ENCODE measurements around the gene ANKRD50. TPM values are rescaled to one million over a fixed set of nuclear protein-coding genes. Genes with fewer than 3 reads are reported as not detected.

The ANKRD50 gene
- total and polyA plus RNA-seq, 3 donors from 2014 or later, result 26.8 to 43.6 (median 33.2) TPM

DNA sequence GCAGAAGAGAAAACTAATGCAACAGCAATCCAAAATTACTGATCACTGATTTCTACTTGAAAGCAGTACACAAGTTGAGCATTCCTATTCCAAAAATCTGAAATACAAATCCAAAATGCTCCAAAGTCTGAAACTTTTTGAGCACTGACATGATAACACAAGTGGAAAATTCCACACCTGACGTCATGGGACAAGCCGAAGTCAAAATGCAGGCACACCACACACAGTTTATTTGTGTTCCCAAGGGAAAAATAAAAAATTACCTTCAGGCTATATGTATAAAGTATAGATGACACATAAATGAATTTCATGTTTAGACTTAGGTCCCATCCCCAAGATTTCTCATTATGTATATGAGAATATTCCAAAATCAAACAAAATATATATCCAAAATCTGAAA, 20.7 kb downstream of the ANKRD50 start:
- Histone ChIP-seq H3K27me3 (no peaks in the 10 kb centered on the region), H3K27ac (no peak overlapping the region), H3K4me1 (no peaks in the 10 kb centered on the region), H3K9me3 (no peaks in the 10 kb centered on the region), H3K4me3 (no peak overlapping the region), H3K36me3 (ENCODE audit: low read depth, missing control alignments) (no peaks in the 10 kb centered on the region)
- intact Hi-C loops (cut with DNase I; ENCODE audit: low total_unique reads), result no loop called here
- WGBS, 2 donors, result 78 to 89% methylated on average over 2 of the region's 2 CpGs
- DNase-seq, result no peak
- TF ChIP-seq, protein P1, sequence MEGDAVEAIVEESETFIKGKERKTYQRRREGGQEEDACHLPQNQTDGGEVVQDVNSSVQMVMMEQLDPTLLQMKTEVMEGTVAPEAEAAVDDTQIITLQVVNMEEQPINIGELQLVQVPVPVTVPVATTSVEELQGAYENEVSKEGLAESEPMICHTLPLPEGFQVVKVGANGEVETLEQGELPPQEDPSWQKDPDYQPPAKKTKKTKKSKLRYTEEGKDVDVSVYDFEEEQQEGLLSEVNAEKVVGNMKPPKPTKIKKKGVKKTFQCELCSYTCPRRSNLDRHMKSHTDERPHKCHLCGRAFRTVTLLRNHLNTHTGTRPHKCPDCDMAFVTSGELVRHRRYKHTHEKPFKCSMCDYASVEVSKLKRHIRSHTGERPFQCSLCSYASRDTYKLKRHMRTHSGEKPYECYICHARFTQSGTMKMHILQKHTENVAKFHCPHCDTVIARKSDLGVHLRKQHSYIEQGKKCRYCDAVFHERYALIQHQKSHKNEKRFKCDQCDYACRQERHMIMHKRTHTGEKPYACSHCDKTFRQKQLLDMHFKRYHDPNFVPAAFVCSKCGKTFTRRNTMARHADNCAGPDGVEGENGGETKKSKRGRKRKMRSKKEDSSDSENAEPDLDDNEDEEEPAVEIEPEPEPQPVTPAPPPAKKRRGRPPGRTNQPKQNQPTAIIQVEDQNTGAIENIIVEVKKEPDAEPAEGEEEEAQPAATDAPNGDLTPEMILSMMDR (IDR thresholded peaks at IDR 0.05), result no peak
- TF ChIP-seq POLR2A (IDR thresholded peaks at IDR 0.05), result no peak

DNA sequence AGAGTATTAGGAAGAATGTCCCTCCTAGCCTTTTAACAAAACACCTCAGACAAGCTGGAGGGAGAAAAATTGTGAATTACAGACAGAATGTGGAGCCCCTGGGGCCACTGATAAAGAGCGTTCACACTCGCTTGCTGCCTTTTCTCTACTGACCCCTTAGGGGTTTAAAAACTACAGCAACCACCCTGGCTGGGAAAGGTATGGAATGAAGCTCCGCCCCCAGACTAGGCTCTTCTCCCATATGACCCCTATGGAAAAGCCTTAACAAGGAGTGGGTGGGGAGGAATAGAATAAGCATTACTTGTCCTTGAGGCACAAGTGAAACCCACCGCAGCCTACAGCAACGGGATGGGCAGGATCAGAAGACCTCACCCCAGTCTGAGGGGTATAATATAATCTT, 26.3 kb downstream of the ANKRD50 start:
- 74 to 84% methylated on average over 5 of the region's 5 CpGs for WGBS, 2 donors
- TF ChIP-seq, protein P1 (IDR thresholded peaks at IDR 0.05), result no peak
- TF ChIP-seq POLR2A (IDR thresholded peaks at IDR 0.05), result no peak
- H3K4me1 ChIP-seq, result peaks cover 3% of the 10 kb centered on the region
- no peaks in the 10 kb centered on the region for H3K27me3 ChIP-seq
- no peaks in the 10 kb centered on the region for H3K9me3 ChIP-seq
- no peak overlapping the region for H3K4me3 ChIP-seq
- intact Hi-C loops (cut with DNase I; ENCODE audit: low total_unique reads), result no loop called here
- H3K27ac ChIP-seq, result peak overlapping the region; percentile 26 to 57
- H3K36me3 ChIP-seq (ENCODE audit: low read depth, missing control alignments), result no peaks in the 10 kb centered on the region
- DNase-seq, result no peak

DNA sequence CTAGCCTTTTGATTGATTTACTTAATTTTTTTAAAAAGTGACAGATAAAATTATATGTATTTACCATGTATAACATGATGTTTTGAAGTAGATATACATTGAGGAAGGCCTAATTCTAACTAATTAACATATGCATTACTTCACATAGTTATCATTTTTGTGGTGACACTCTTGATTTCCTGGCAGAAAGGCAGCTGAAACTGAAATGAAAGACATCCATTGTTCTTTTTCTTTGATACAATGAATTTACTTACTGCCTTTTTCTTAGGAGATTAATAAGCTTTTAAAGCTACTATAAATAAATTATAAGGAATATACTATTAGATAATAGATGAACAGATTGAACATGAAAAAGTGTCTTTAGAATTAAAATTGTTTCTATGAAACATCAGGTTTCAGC, 26.7 kb downstream of the ANKRD50 start:
- no peak overlapping the region for H3K4me3 ChIP-seq
- intact Hi-C loops (cut with DNase I; ENCODE audit: low total_unique reads), result no loop called here
- TF ChIP-seq POLR2A (IDR thresholded peaks at IDR 0.05), result no peak
- TF ChIP-seq, protein P1 (IDR thresholded peaks at IDR 0.05), result no peak
- peaks cover 3% of the 10 kb centered on the region for H3K4me1 ChIP-seq
- H3K27ac ChIP-seq, result peak overlapping the region; percentile 26 to 57
- no peaks in the 10 kb centered on the region for H3K9me3 ChIP-seq
- DNase-seq, result no peak
- H3K27me3 ChIP-seq, result no peaks in the 10 kb centered on the region
- no peaks in the 10 kb centered on the region for H3K36me3 ChIP-seq (ENCODE audit: low read depth, missing control alignments)

DNA sequence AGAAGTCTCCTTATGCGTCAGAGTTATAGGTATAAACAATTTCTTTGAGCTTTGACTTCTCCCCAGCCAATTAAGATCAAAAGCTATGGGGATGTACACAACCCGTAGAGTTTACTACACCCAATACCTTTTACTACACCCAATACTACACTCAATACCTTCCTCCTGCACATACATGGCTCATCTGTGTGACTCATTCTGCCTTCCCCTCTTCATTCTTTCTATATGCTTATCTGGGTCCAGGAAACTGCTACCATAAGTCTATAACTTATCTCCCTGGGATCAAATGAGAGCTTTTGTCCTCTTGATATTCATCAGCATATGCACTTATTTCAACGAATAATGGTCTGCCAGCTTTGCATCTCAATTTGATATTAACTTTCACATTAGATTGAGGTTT, 28.2 kb downstream of the ANKRD50 start:
- TF ChIP-seq, protein P1 (IDR thresholded peaks at IDR 0.05), result no peak
- no peak for TF ChIP-seq POLR2A (IDR thresholded peaks at IDR 0.05)
- 83 to 86% methylated on average over 3 of the region's 3 CpGs for WGBS, 2 donors

GRCh38 chr4:124682384-124682783, 30.1 kb downstream of the ANKRD50 start:
- no peak for DNase-seq
- intact Hi-C loops (cut with DNase I; ENCODE audit: low total_unique reads), result no loop called here
- no peaks in the 10 kb centered on the region for H3K36me3 ChIP-seq (ENCODE audit: low read depth, missing control alignments)
- TF ChIP-seq, protein P1 (IDR thresholded peaks at IDR 0.05), result no peak
- TF ChIP-seq POLR2A (IDR thresholded peaks at IDR 0.05), result no peak
- H3K4me3 ChIP-seq, result no peak overlapping the region
- no peaks in the 10 kb centered on the region for H3K9me3 ChIP-seq
- H3K27ac ChIP-seq, result no peak overlapping the region
- 94 to 99% methylated on average over 2 of the region's 2 CpGs for WGBS, 2 donors
- peaks cover 3% of the 10 kb centered on the region for H3K4me1 ChIP-seq
- H3K27me3 ChIP-seq, result no peaks in the 10 kb centered on the region

More for the DNA sequence above, 28.2 kb downstream of the ANKRD50 start:
- H3K4me1 ChIP-seq, result peaks cover 3% of the 10 kb centered on the region
- peak overlapping the region; percentile 2 to 8 for H3K27ac ChIP-seq
- no peaks in the 10 kb centered on the region for H3K36me3 ChIP-seq (ENCODE audit: low read depth, missing control alignments)
- H3K9me3 ChIP-seq, result no peaks in the 10 kb centered on the region
- DNase-seq, result no peak
- H3K4me3 ChIP-seq, result no peak overlapping the region
- no peaks in the 10 kb centered on the region for H3K27me3 ChIP-seq
- intact Hi-C loops (cut with DNase I; ENCODE audit: low total_unique reads), result no loop called here

Data from testis (tissue), 3 donors.